Measurements from ENCODE around the gene BTAF1. TPM values are rescaled to one million over a fixed set of nuclear protein-coding genes. Genes with fewer than 3 reads are reported as not detected.

BTAF1 gene
- total RNA-seq, 1 donor from 2014 or later = 19.9 TPM

DNA sequence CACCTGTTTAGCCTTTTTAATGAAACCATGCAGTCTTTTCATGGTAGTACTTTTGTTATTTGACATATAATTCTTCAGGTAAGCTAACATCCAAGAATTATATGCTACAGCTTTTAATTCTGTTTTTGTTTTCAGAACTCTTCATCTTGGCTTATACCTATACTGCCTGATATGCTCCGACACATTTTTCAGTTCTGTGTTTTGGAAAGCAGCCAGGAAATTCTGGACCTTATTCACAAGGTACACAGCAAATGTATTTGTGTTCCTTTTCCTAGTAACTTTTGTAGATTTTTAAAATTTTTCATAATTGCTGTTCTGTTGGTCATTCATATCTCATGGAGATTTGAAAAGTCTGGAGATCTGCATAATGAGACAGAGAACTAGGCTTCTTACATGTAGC lies 56.7 kb downstream of the BTAF1 start:
- no peaks in the 10 kb centered on the region for H3K27me3 ChIP-seq
- H3K27ac ChIP-seq = no peak overlapping the region
- no peaks in the 10 kb centered on the region for H3K9me3 ChIP-seq
- no peak overlapping the region for H3K4me3 ChIP-seq
- DNase-seq (ENCODE audit: low spot score in 2 of 2) = no peak
- TF ChIP-seq, protein P1, sequence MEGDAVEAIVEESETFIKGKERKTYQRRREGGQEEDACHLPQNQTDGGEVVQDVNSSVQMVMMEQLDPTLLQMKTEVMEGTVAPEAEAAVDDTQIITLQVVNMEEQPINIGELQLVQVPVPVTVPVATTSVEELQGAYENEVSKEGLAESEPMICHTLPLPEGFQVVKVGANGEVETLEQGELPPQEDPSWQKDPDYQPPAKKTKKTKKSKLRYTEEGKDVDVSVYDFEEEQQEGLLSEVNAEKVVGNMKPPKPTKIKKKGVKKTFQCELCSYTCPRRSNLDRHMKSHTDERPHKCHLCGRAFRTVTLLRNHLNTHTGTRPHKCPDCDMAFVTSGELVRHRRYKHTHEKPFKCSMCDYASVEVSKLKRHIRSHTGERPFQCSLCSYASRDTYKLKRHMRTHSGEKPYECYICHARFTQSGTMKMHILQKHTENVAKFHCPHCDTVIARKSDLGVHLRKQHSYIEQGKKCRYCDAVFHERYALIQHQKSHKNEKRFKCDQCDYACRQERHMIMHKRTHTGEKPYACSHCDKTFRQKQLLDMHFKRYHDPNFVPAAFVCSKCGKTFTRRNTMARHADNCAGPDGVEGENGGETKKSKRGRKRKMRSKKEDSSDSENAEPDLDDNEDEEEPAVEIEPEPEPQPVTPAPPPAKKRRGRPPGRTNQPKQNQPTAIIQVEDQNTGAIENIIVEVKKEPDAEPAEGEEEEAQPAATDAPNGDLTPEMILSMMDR (IDR thresholded peaks at IDR 0.05) = no peak
- intact Hi-C loops (cut with DNase I) = no loop called here
- peaks cover 38 to 39% of the 10 kb centered on the region in 2 donors for H3K36me3 ChIP-seq
- H3K4me1 ChIP-seq = no peaks in the 10 kb centered on the region

DNA sequence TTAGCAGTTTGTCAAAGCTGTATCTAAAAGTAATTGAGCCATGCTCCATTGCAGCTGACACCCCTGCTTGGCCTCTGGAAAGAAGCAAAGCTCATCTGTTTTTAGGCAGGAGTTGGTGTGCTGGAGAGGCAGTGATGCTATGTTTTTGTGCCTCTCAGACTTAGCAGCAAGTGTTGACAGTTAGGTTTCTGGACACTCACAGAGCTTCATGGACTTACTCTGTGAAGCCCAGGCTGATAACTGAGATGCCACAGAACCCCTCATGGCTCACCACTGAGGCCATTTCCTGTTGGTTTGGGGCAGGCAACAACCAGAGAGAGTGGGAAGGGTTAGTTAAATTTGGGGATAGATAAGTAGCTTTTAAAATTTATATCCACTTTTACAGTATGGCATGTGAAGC lies 59.8 kb downstream of the BTAF1 start:
- no peaks in the 10 kb centered on the region for H3K9me3 ChIP-seq
- H3K27me3 ChIP-seq = no peaks in the 10 kb centered on the region
- H3K36me3 ChIP-seq = peaks cover 40 to 41% of the 10 kb centered on the region in 2 donors
- intact Hi-C loops (cut with DNase I) = no loop called here
- DNase-seq (ENCODE audit: low spot score in 2 of 2) = no peak
- H3K27ac ChIP-seq = no peak overlapping the region
- H3K4me1 ChIP-seq = no peaks in the 10 kb centered on the region
- no peak overlapping the region for H3K4me3 ChIP-seq
- TF ChIP-seq, protein P1 (IDR thresholded peaks at IDR 0.05) = no peak

DNA sequence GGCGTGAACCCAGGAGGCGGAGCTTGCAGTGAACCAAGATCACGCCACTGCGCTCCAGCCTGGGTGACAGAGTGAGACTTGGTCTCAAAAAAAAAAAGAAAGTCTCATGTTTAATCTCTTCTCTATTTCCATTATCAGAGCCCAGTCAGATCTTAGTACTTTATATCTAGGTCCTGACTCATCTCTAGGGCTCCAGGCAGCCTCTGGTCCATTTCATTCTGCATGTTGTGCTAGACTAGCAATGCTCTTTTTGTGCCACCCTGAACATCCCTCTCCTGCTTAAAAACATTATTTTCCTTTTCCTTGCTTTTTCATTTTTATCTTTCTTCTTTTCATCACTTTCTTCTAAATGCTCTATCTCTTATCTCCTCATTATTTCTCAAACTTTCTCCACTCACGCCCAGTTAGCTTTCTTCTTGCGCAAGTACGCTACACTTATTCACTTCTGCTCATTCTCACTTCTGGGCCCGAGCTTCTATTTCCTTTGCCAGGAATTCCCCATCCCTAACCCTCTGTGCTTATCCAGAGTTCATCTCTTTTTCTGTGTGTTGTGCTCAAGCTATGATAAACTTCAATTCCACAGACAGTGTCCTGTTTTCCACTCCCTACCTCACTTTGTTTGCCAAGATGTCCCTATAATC lies 63.9 kb downstream of the BTAF1 start:
- DNase-seq (ENCODE audit: low spot score in 2 of 2) = no peak
- Histone ChIP-seq H3K27ac (no peak overlapping the region), H3K36me3 (peaks cover 48 to 56% of the 10 kb centered on the region in 2 donors), H3K4me3 (no peak overlapping the region), H3K9me3 (no peaks in the 10 kb centered on the region), H3K27me3 (no peaks in the 10 kb centered on the region), H3K4me1 (no peaks in the 10 kb centered on the region)
- intact Hi-C loops (cut with DNase I) = no loop called here
- TF ChIP-seq, protein P1 (IDR thresholded peaks at IDR 0.05) = no peak

DNA sequence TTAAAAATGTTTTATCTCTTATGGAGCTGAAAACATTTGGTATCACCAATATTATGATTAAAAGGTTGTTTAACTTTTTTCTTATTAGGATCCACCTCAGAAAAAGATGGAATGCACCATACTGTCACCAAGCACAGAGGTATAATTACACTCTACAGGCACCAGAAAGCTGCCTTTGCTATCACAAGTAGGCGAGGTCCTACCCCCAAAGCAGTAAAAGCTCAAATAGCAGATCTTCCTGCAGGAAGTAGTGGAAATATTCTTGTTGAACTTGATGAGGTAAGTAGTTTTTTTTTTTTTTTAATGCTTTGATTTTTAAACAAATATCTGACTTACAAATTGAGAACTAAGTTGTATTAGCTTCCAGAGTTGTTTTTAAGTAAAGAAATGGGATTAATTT lies 68.5 kb downstream of the BTAF1 start:
- TF ChIP-seq, protein P1 (IDR thresholded peaks at IDR 0.05) = no peak
- H3K27me3 ChIP-seq = no peaks in the 10 kb centered on the region
- no peak overlapping the region for H3K4me3 ChIP-seq
- peaks cover 30 to 60% of the 10 kb centered on the region in 2 donors for H3K36me3 ChIP-seq
- intact Hi-C loops (cut with DNase I) = no loop called here
- H3K4me1 ChIP-seq = no peaks in the 10 kb centered on the region
- H3K27ac ChIP-seq = no peak overlapping the region
- H3K9me3 ChIP-seq = no peaks in the 10 kb centered on the region
- no peak for DNase-seq (ENCODE audit: low spot score in 2 of 2)

DNA sequence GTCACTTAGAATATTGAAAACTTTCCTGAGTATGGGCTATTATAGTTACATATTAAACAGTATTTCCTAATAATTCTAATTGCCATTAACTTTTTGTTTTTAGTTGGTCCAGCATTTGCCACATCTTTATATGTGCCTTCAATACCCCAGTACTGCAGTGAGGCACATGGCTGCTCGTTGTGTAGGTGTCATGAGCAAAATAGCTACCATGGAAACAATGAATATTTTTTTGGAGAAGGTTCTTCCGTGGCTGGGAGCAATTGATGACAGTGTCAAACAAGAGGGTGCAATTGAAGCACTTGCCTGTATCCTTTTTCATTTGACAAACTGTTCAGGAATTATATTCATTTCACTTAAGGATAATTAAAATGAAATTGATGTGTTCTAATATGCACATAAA lies 72.7 kb downstream of the BTAF1 start:
- Histone ChIP-seq H3K27me3 (no peaks in the 10 kb centered on the region), H3K4me1 (no peaks in the 10 kb centered on the region), H3K36me3 (peaks cover 26 to 65% of the 10 kb centered on the region in 2 donors), H3K27ac (no peak overlapping the region), H3K9me3 (no peaks in the 10 kb centered on the region), H3K4me3 (no peak overlapping the region)
- DNase-seq (ENCODE audit: low spot score in 2 of 2) = no peak
- TF ChIP-seq, protein P1 (IDR thresholded peaks at IDR 0.05) = no peak
- intact Hi-C loops (cut with DNase I) = no loop called here

GRCh38 chr10:92001581-92001980 lies 78.0 kb downstream of the BTAF1 start:
- Histone ChIP-seq H3K36me3 (peaks cover 16 to 54% of the 10 kb centered on the region in 2 donors), H3K27me3 (no peaks in the 10 kb centered on the region), H3K4me3 (no peak overlapping the region), H3K27ac (no peak overlapping the region), H3K9me3 (no peaks in the 10 kb centered on the region), H3K4me1 (no peaks in the 10 kb centered on the region)
- TF ChIP-seq, protein P1 (IDR thresholded peaks at IDR 0.05) = no peak
- intact Hi-C loops (cut with DNase I) = no loop called here
- DNase-seq (ENCODE audit: low spot score in 2 of 2) = no peak
